Karpas-422 (cell line): ENCODE data around the gene NID1. TPM values are rescaled to one million over a fixed set of nuclear protein-coding genes. Genes with fewer than 3 reads are reported as not detected.
A peak's percentile ranks its signal among the peaks of the same experiment; 100 is the strongest.
"Not testable (repeated sequence)": the region's sequence is repeated elsewhere in the genome, so short reads cannot be mapped to it uniquely, and the experiment has no call there.

Experiments
- DNase-seq: peaks from one replicate; pipeline ENCODE4 v3.0.0-alpha.2; 2015
- H2AFZ ChIP-seq: fragments of 200-600 bp; sonication (generic); 2 replicates; pipeline ENCODE4 v1.6.1; 2014; ENCODE audit warnings: antibody characterized with exemption, low read length, mixed read lengths
- H3K27ac ChIP-seq: fragments of 200-600 bp; sonication (generic); 2 replicates; pipeline ENCODE4 v1.5.1; 2014; ENCODE audit warnings: mild to moderate bottlenecking, low read length, moderate library complexity
- H3K27me3 ChIP-seq: fragments of 200-600 bp; sonication (generic); 2 replicates; pipeline ENCODE4 v1.6.1; 2014; ENCODE audit warnings: low read length, mixed read lengths
- H3K36me3 ChIP-seq: fragments of 200-600 bp; sonication (generic); 2 replicates; pipeline ENCODE4 v1.6.1; 2014; ENCODE audit warnings: low read length, mixed read lengths; ENCODE audit not compliant: insufficient read depth
- H3K4me1 ChIP-seq: fragments of 200-600 bp; sonication (generic); 2 replicates; pipeline ENCODE4 v1.6.1; 2014; ENCODE audit warnings: mild to moderate bottlenecking, low read length, mixed read lengths
- H3K4me2 ChIP-seq: fragments of 200-600 bp; sonication (generic); 2 replicates; pipeline ENCODE4 v1.6.1; 2014; ENCODE audit warnings: low read length, low read depth, mild to moderate bottlenecking; ENCODE audit not compliant: poor library complexity, severe bottlenecking
- H3K4me3 ChIP-seq: fragments of 200-600 bp; sonication (generic); 2 replicates; pipeline ENCODE4 v1.5.1; 2014; ENCODE audit warnings: mild to moderate bottlenecking, antibody characterized with exemption, low read length, mixed read lengths
- H3K79me2 ChIP-seq: fragments of 200-600 bp; sonication (generic); 2 replicates; pipeline ENCODE4 v1.6.1; 2014; ENCODE audit warnings: mild to moderate bottlenecking, low read length, mixed read lengths
- H3K9ac ChIP-seq: fragments of 200-600 bp; sonication (generic); 2 replicates; pipeline ENCODE4 v1.6.0; 2014; ENCODE audit warnings: low read length
- H3K9me2 ChIP-seq: fragments of 200-600 bp; sonication (generic), shearing (Covaris generic); replicated peaks from 2 replicates; pipeline ENCODE4 v1.6.0; 2014; ENCODE audit warnings: mild to moderate bottlenecking, low read length, moderate library complexity; ENCODE audit not compliant: insufficient read depth
- H3K9me3 ChIP-seq: fragments of 300-700, 200-600 bp; sonication (generic); 2 replicates; pipeline ENCODE4 v1.6.1; 2014; ENCODE audit warnings: low read length, mixed read lengths
- H4K20me1 ChIP-seq: fragments of 200-600 bp; sonication (generic); 2 replicates; pipeline ENCODE4 v1.6.1; 2014; ENCODE audit warnings: mild to moderate bottlenecking, antibody characterized with exemption, low read length, low read depth; ENCODE audit not compliant: insufficient read depth
- total RNA-seq: library from RNA; depleted of rRNA; stranded (reverse); fragments of >200 nt; shearing (Covaris generic); gene quantifications from 2 replicates; pipeline ENCODE4 v1.2.3, GENCODE V29; 2014; ENCODE audit warnings: low replicate concordance

NID1 gene
- total RNA-seq, 1 experiment from 2014 or later: not detected

- Histone ChIP-seq H3K27ac (no peak overlapping the region), H3K9me3 (no peaks in the 10 kb centered on the region), H3K4me1 (peaks cover 10% of the 10 kb centered on the region), H3K36me3 (no peaks in the 10 kb centered on the region), H4K20me1 (no peaks in the 10 kb centered on the region), H3K4me2 (no peak overlapping the region), H2AFZ (no peak overlapping the region), H3K9me2 (no peaks in the 10 kb centered on the region), H3K4me3 (no peak overlapping the region), H3K79me2 (no peaks in the 10 kb centered on the region), H3K27me3 (no peaks in the 10 kb centered on the region), H3K9ac (no peak overlapping the region)
- no peak for DNase-seq
Observed at GRCh38 chr1:235976490-235976889, 88.4 kb downstream of the NID1 start.

- Histone ChIP-seq H4K20me1 (no peaks in the 10 kb centered on the region), H3K9me3 (no peaks in the 10 kb centered on the region), H3K9ac (no peak overlapping the region), H3K36me3 (no peaks in the 10 kb centered on the region), H3K4me1 (peaks cover 13% of the 10 kb centered on the region), H3K4me2 (no peak overlapping the region), H2AFZ (no peak overlapping the region), H3K4me3 (no peak overlapping the region), H3K79me2 (no peaks in the 10 kb centered on the region), H3K27ac (no peak overlapping the region), H3K27me3 (no peaks in the 10 kb centered on the region), H3K9me2 (no peaks in the 10 kb centered on the region)
- no peak for DNase-seq
Observed at GRCh38 chr1:235974616-235975015, 90.3 kb downstream of the NID1 start.

- Histone ChIP-seq H3K4me3 (peak overlapping the region; percentile 62), H3K4me2 (peak overlapping the region; percentile 86), H3K9ac (peak overlapping the region; percentile 67), H3K4me1 (peaks cover 13% of the 10 kb centered on the region), H2AFZ (peak overlapping the region; percentile 98)
- H4K20me1 ChIP-seq, H3K27ac ChIP-seq, H3K27me3 ChIP-seq, H3K79me2 ChIP-seq, H3K9me3 ChIP-seq, H3K36me3 ChIP-seq, H3K9me2 ChIP-seq, DNase-seq: not testable (repeated sequence)
Observed at GRCh38 chr1:235972691-235973090, 92.2 kb downstream of the NID1 start.

GRCh38 chr1:235972311-235972689 lies 92.6 kb downstream of the NID1 start:
- H3K79me2 ChIP-seq: no peaks in the 10 kb centered on the region
- H3K4me1 ChIP-seq: peaks cover 13% of the 10 kb centered on the region
- peak; percentile 52 for DNase-seq
- peak overlapping the region; percentile 62 for H3K4me3 ChIP-seq
- no peaks in the 10 kb centered on the region for H3K27me3 ChIP-seq
- no peaks in the 10 kb centered on the region for H3K9me3 ChIP-seq
- no peaks in the 10 kb centered on the region for H3K9me2 ChIP-seq
- no peaks in the 10 kb centered on the region for H4K20me1 ChIP-seq
- no peaks in the 10 kb centered on the region for H3K36me3 ChIP-seq
- H3K4me2 ChIP-seq: peak overlapping the region; percentile 86
- H3K9ac ChIP-seq: peak overlapping the region; percentile 67
- H3K27ac ChIP-seq: no peak overlapping the region
- H2AFZ ChIP-seq: peak overlapping the region; percentile 98

- Histone ChIP-seq H3K36me3 (no peaks in the 10 kb centered on the region), H3K9me2 (no peaks in the 10 kb centered on the region), H3K27ac (no peak overlapping the region), H3K4me2 (peak overlapping the region; percentile 86), H4K20me1 (no peaks in the 10 kb centered on the region), H3K4me1 (peaks cover 13% of the 10 kb centered on the region), H2AFZ (peak overlapping the region; percentile 98), H3K27me3 (no peaks in the 10 kb centered on the region), H3K4me3 (peak overlapping the region; percentile 62), H3K79me2 (no peaks in the 10 kb centered on the region), H3K9me3 (no peaks in the 10 kb centered on the region), H3K9ac (peak overlapping the region; percentile 67)
- peak; percentile 96 for DNase-seq
Observed at GRCh38 chr1:235971571-235972310, 93.1 kb downstream of the NID1 start.

GRCh38 chr1:235971020-235971419 lies 93.9 kb downstream of the NID1 start:
- Histone ChIP-seq H3K79me2 (no peaks in the 10 kb centered on the region), H3K9ac (no peak overlapping the region), H4K20me1 (no peaks in the 10 kb centered on the region), H3K9me3 (no peaks in the 10 kb centered on the region), H2AFZ (0 out of 2 replicates have a peak overlapping the region, but pooled peaks have one; percentile 51), H3K4me3 (no peak overlapping the region), H3K36me3 (no peaks in the 10 kb centered on the region), H3K9me2 (no peaks in the 10 kb centered on the region), H3K27ac (no peak overlapping the region), H3K4me1 (peaks cover 13% of the 10 kb centered on the region), H3K27me3 (no peaks in the 10 kb centered on the region), H3K4me2 (no peak overlapping the region)
- no peak for DNase-seq

GRCh38 chr1:235968831-235969230 lies 96.1 kb downstream of the NID1 start:
- Histone ChIP-seq H4K20me1 (no peaks in the 10 kb centered on the region), H3K4me1 (peaks cover 13% of the 10 kb centered on the region), H3K36me3 (no peaks in the 10 kb centered on the region), H2AFZ (no peak overlapping the region), H3K9ac (no peak overlapping the region), H3K9me3 (no peaks in the 10 kb centered on the region), H3K4me2 (no peak overlapping the region), H3K4me3 (no peak overlapping the region), H3K27me3 (no peaks in the 10 kb centered on the region), H3K9me2 (no peaks in the 10 kb centered on the region), H3K27ac (no peak overlapping the region), H3K79me2 (no peaks in the 10 kb centered on the region)
- no peak for DNase-seq

- not testable (repeated sequence) for H3K9ac ChIP-seq, H3K4me3 ChIP-seq, H3K4me2 ChIP-seq, H3K9me3 ChIP-seq, H3K36me3 ChIP-seq, H2AFZ ChIP-seq, H3K4me1 ChIP-seq, H3K79me2 ChIP-seq, H3K27me3 ChIP-seq, DNase-seq, H4K20me1 ChIP-seq, H3K27ac ChIP-seq, H3K9me2 ChIP-seq
Observed at GRCh38 chr1:235966134-235966533, 98.8 kb downstream of the NID1 start.
